HG03520 (cell line): ENCODE measurements around the gene TMEM63A.
"Not testable (repeated sequence)": the region's sequence is repeated elsewhere in the genome, so short reads cannot be mapped to it uniquely, and the experiment has no call there.

Experiments
- ATAC-seq: cut with Tn5 transposase; IDR thresholded peaks from one replicate; pipeline ENCODE4 v1.9.1; 2021; ENCODE audit warnings: mild to moderate bottlenecking, moderate library complexity; ENCODE audit not compliant: unreplicated experiment

The TMEM63A gene

GRCh38 chr1:225881959-225882693 lies at the start of gene TMEM63A:
Gene TMEM63A, minus strand, starts transcription at chr1:225882380. Its CDS starts 4,800 bp downstream, at chr1:225877580.
- peak; percentile 64 for ATAC-seq

GRCh38 chr1:225931270-225932136 lies 49.3 kb upstream of the TMEM63A start:
- no peak for ATAC-seq

DNA sequence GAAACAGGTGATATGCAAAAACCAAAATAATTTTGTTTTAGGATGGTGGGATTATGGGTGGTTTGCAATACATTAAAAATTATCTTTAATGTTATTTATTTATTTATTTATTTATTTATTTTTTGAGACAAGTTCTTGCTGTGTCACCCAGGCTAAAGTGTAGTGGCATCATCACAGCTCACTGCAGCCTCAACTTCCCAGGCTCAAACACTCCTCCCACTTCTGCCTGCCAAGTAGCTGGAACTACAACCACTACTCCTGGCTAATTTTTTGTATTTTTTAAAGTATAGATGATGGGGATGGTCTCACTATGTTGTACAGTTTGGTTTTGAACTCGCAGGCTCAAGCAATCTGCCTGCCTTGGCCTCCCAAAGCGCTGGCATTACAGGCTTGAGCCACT lies 48.4 kb upstream of the TMEM63A start:
- ATAC-seq: no peak

GRCh38 chr1:225929462-225929861 lies 47.3 kb upstream of the TMEM63A start:
- ATAC-seq: not testable (repeated sequence)

DNA sequence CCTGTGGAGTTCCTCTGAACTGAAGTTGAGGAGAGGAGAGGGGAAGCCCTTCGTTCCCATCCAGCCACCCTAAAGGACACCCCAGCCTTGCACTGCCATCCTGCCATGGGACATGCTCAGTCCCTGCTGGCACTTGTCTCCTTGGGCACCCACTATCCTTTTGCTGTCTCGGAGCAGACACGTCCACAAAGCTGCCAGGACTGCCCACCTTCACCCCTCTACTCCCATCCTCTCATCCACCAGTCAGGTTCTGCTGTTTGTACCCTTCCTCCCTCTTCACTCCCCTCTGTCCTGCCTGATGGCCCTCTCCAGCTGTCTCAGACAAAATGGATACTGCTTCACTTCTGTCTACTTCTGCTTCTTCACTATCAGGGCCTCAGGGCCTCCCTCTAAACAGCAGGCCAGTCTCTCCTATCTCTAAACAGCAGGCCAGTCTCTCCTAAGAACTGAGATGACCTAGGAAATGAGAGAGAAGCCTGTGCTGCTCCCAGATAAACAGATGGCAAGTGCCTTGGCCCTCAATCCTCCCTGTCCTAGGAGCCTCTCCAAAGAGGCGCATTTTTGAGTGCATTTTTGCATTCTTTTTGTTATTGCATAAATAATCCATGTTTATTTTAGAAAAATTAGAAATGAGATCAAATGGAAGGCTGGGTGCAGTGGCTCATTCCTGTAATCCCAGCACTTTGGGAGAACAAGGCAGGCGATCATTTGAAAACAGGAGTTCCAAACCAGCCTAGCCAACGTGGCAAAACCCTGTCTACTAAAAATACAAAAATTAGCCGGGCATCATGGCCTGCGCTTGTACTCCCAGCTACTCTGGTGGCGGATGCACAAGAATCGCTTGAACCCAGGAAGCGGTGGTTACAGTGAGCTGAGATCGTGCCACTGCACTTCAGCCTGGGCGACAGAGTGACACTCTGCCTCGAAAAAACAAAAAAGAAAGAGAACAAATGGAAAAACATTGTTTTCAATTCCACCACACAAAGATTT lies 46.3 kb upstream of the TMEM63A start:
- no peak for ATAC-seq

DNA sequence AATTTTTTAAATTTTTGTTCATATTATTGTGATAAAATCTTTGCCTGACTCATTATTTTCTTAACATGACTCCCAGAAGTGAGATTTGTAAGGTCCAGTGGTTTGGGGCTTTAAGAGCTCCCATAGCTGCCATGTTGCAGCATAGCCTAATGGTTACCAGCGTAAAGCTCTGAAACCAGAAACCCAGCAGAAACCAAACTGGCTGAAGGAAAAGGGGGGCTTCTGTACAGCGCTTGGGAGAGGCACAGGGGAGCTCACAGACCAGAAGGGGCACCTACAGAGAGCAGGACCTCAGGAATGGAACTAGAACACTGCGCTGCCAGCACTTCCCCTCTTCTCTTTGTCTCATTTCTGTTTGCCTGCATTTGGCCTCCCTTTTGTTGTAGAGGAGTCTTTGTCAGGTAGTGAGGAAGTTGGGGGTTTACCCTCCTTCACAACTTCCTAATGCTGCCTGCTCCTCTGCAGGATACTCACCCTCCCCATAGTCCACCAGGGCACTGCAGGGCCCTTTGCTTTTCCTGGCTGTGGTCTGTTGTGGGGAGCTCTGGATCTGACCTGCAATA lies 44.5 kb upstream of the TMEM63A start:
- ATAC-seq: no peak

GRCh38 chr1:225923692-225924555 lies 41.7 kb upstream of the TMEM63A start, which contains the start of gene PYCR2:
Gene PYCR2, minus strand, starts transcription at chr1:225924250. Its CDS starts 140 bp downstream, at chr1:225924110.
- ATAC-seq: peak; percentile 98

DNA sequence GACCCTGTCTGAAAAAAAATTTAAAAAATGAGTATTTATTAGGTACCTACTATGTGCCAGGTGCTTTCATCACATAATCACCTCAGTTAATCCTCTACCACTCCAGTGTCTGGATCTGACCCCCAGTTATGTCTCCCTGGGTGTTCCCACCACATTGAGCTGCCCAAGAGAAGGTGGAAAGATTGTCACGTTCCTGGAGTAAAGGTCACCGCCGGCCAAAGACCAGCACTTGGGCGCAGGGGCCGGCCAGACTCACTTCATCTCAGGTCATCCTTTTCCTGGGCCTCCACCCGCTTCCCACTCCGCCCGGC lies 41.2 kb upstream of the TMEM63A start:
- ATAC-seq: no peak

DNA sequence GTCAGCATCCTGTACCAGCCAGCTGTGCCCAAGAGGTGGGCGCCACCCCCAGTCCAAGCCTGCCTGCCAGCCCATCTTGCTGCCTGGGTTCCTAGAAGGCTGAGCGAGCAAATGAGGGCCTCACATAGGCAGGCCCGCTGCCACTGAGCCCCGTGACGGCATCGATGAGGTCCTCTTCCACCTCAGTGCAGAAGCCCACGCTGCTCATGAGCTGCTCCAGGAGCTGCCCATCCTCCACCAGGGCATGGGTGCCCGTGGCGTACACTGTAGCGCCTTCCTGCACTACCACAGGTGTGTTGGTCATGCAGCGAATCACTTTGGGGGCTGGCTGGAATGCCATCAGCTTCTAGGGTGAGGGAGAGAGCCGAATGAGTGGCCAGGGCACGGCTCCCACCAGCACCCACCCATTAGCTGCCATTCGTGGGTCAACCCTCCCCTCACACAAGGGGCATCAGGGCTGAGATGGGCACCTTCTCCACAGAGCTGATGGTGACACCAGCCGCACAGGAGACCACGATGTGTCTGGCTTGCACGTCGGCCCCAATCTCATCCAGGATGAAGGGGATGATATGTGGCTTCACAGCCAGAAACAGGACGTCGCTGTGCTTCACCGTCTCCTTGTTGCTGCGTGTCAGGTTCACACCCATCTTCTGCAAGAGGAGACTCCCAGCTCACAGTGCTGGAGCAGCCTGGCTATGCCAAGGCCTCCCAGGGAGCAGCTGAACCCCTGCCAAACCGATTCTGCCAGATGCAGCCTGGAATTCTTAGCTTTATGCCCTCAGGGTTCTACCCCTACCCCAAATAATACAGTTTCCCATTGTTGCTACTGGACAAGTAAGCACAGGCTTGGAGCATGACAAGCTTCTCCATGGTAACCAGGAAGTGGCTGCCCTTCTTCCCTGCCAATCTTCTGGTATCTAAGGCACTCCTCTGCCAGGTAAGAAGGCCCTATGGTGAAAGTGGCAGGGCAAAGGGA lies 39.8 kb upstream of the TMEM63A start:
- ATAC-seq: no peak

- ATAC-seq: no peak
These were observed 37.7 kb upstream of the TMEM63A start for GRCh38 chr1:225919906-225920305.

DNA sequence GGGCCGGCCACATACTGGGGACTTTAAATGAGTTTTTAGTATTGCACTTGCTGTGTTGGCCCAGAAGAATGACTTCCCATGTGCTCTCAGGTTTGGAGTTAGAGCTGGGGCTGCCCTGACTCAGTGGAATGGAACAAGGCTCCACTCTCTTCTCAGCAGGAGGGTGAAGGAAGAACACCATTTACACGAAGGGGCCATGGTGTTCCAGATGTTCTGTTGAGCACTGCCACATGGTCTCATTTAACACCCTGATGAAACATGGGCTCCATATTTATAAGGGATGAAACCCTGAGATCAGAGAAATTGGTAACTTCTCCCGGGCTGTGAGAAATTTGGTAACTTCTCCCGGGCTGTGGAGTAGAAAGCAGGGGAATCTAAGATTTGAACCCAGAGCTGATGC lies 36.1 kb upstream of the TMEM63A start:
- no peak for ATAC-seq

GRCh38 chr1:225917536-225917935 lies 35.4 kb upstream of the TMEM63A start:
- no peak for ATAC-seq

- ATAC-seq: no peak
These were observed 34.9 kb upstream of the TMEM63A start for GRCh38 chr1:225917101-225917500.

DNA sequence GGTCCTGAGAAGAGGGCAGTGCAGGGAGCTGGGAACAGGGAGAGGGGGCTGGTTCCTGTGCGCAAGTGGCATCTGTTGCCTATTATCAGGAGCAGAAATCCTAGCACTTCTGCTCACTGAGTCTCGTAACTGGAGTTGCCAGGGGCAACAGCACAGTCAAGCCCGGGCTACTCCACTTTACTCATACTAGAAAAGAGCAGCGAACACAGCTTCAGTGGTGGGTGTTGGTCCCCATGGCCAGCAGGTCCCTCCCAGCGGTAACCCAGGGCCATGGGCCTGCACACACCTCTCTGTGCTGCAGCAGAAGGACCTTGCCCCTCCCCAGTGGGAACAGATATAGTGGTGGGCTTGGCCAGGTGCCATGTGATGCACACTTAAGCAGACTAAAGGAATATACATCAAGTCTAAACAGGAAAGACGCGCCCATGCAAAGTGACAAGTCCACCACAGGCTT lies 33.4 kb upstream of the TMEM63A start:
- no peak for ATAC-seq

GRCh38 chr1:225914947-225915346 lies 32.8 kb upstream of the TMEM63A start:
- ATAC-seq: no peak

GRCh38 chr1:225914391-225914790 lies 32.2 kb upstream of the TMEM63A start:
- ATAC-seq: no peak

GRCh38 chr1:225911191-225912130 lies 29.3 kb upstream of the TMEM63A start:
- ATAC-seq: no peak
